GM12878 (cell line): ENCODE measurements around the gene SMOC2. TPM values are rescaled to one million over a fixed set of nuclear protein-coding genes. Genes with fewer than 3 reads are reported as not detected.

Experiments used
- ATAC-seq: fragments of 200-7000 bp; cut with Tn5 transposase; 3 replicates; pipeline ENCODE4 v1.9.1; 2020; ENCODE audit warnings: mild to moderate bottlenecking, moderate library complexity
- BruUV-seq: library from RNA; stranded (reverse); fragments of 400-500 nt; replicated peaks from 2 replicates; lab custom pipeline; 2021; lab: Mats Ljungman, UMichigan
- CTCF ChIA-PET: fragments of 300-600 bp; sonication (Branson Sonifier 250); formaldehyde crosslinking; extraction: SDS; loops from one replicate; lab custom pipeline; 2021; ENCODE audit warnings: inconsistent platforms; lab: Yijun Ruan, JAX
- POLR2A ChIA-PET: fragments of 350-600 bp; formaldehyde crosslinking; extraction: SDS; loops from one replicate; lab custom pipeline; 2021; ENCODE audit warnings: inconsistent platforms; lab: Charles Lee
- RAD21 ChIA-PET: fragments of 300-600 bp; sonication (Branson Sonifier 250); formaldehyde crosslinking; loops from one replicate; lab custom pipeline; 2023; ENCODE audit warnings: antibody characterized with exemption; ENCODE audit not compliant: unreplicated experiment; lab: Charles Lee
- SMC1A ChIA-PET: fragments of 300-600 bp; sonication (Branson Sonifier 250); formaldehyde crosslinking; loops from one replicate; lab custom pipeline; 2023; ENCODE audit not compliant: unreplicated experiment, uncharacterized antibody; lab: Charles Lee
- DNase-seq: peaks from one replicate; pipeline ENCODE4 v3.0.0-alpha.2; 2011; ENCODE audit warnings: low read depth, low spot score
- FAIRE-seq: peaks from 3 replicates; lab custom pipeline; 2011; peaks lifted over from hg19 to GRCh38; lab: Jason Lieb, UNC
- H2AFZ ChIP-seq: 2 replicates; pipeline ENCODE4 v1.6.0; 2011; ENCODE audit warnings: low read depth, low read length, control low read depth; ENCODE audit not compliant: control insufficient read depth
- H3K27ac ChIP-seq: 2 replicates; pipeline ENCODE4 v1.5.1; 2011; ENCODE audit warnings: control low read depth; ENCODE audit not compliant: control insufficient read depth, insufficient read depth
- H3K27me3 ChIP-seq, 2 experiments: replicated peaks in 1 of 2; 2 replicates each; pipeline versions ENCODE4 v1.6.0 to v1.6.1; 2011; ENCODE audit warnings: low read length in 1 of 2; ENCODE audit not compliant: control insufficient read depth in 2 of 2, insufficient read depth in 2 of 2
- H3K36me3 ChIP-seq, 2 experiments: 2 replicates each; pipeline ENCODE4 v1.5.1; 2011; ENCODE audit warnings: low read length in 1 of 2; ENCODE audit not compliant: control insufficient read depth in 2 of 2, insufficient read depth in 2 of 2
- H3K4me1 ChIP-seq: 2 replicates; pipeline ENCODE4 v1.6.1; 2011; ENCODE audit warnings: mild to moderate bottlenecking, low read length, moderate library complexity, mixed read lengths; ENCODE audit not compliant: control insufficient read depth, insufficient read depth
- H3K4me2 ChIP-seq: 2 replicates; pipeline ENCODE4 v1.6.0; 2011; ENCODE audit warnings: control low read depth; ENCODE audit not compliant: control insufficient read depth, insufficient read depth
- H3K4me3 ChIP-seq: fragments of 200-600 bp; sonication (generic); 2 replicates; pipeline ENCODE4 v1.5.1; 2016
- H3K79me2 ChIP-seq: 2 replicates; pipeline ENCODE4 v1.6.0; 2011; ENCODE audit warnings: low read length; ENCODE audit not compliant: control insufficient read depth, insufficient read depth
- H3K9ac ChIP-seq: 2 replicates; pipeline ENCODE4 v1.8.0; 2011; ENCODE audit warnings: low read length, control low read depth, mixed read lengths; ENCODE audit not compliant: control insufficient read depth, insufficient read depth
- H3K9me3 ChIP-seq: replicated peaks from 3 replicates; pipeline ENCODE4 v1.5.1; 2011; ENCODE audit warnings: mild to moderate bottlenecking, low read length; ENCODE audit not compliant: control insufficient read depth, insufficient read depth
- H4K20me1 ChIP-seq: 2 replicates; pipeline ENCODE4 v1.6.0; 2011; ENCODE audit not compliant: control insufficient read depth, insufficient read depth
- CEBPZ ChIP-seq: fragments of 150-350 bp; IDR thresholded peaks from 2 replicates; pipeline ENCODE4 v1.6.1; 2016; ENCODE audit warnings: low read depth, low read length
- CREB1 ChIP-seq: IDR thresholded peaks from 2 replicates; pipeline ENCODE4 v1.6.1; 2012; ENCODE audit warnings: low read depth, mild to moderate bottlenecking, inconsistent platforms
- HDAC6 ChIP-seq: fragments of 200-600 bp; sonication (generic); IDR thresholded peaks from one replicate; pipeline ENCODE4 v1.8.0; 2017; ENCODE audit warnings: antibody characterized with exemption; ENCODE audit not compliant: unreplicated experiment
- MEF2A ChIP-seq: IDR thresholded peaks from 2 replicates; pipeline ENCODE4 v1.6.1; 2011; ENCODE audit warnings: low read depth, mild to moderate bottlenecking, low read length, moderate library complexity; ENCODE audit not compliant: insufficient read depth
- SPI1 ChIP-seq: IDR thresholded peaks from 2 replicates; pipeline ENCODE4 v1.6.1; 2011; ENCODE audit warnings: low read depth, mild to moderate bottlenecking, low read length, moderate library complexity, borderline replicate concordance; ENCODE audit not compliant: insufficient read depth
- ZNF274 ChIP-seq: IDR thresholded peaks from one replicate; pipeline ENCODE4 v1.8.0; 2011; ENCODE audit not compliant: insufficient read length, insufficient read depth
- WGBS: methylation state at CpG from one replicate; pipeline ENCODE4 v1.1.6; 2016; ENCODE audit warnings: low lambda C conversion rate; ENCODE audit not compliant: insufficient replicate concordance, insufficient coverage; ENCODE audit errors: missing lambda C conversion rate; 5-methylcytosine and 5-hydroxymethylcytosine counted together
- in situ Hi-C: fragments of 300-500 bp; cut with MboI; formaldehyde crosslinking; loops from 9 replicates; pipeline ENCODE4 v1.14.3; 2018; ENCODE audit warnings: mixed read lengths
- intact Hi-C: fragments of 100-400 bp; cut with micrococcal nuclease; formaldehyde crosslinking; loops from one replicate; pipeline ENCODE4 v1.14.2; 2022; ENCODE audit not compliant: unreplicated experiment
- polyA plus RNA-seq, 11 experiments: library from polyadenylated mRNA; depleted of rRNA in 4 of 11; unstranded in 6 of 11; stranded (reverse) in 5 of 11; fragments of >200 nt; fragmentation: Nextera tagmentation in 4 of 11; fragmentation: Illumina TruSeq in 1 of 11; extraction: Ambion mirVana in 4 of 11; extraction: Trizol in 1 of 11; gene quantifications; 1 replicate in 1 of 11; 2 replicates in 10 of 11; pipeline versions ENCODE4 v1.2.1 to v1.2.3, GENCODE V29; 2011 to 2016; ENCODE audit warnings: inconsistent platforms in 2 of 11, missing spikeins in 2 of 11, low read depth in 1 of 11
- total RNA-seq, 4 experiments: library from RNA; depleted of rRNA in 3 of 4; stranded (reverse); fragments of >200 nt in 3 of 4; fragmentation: Illumina TruSeq in 1 of 4; extraction: Trizol in 1 of 4; gene quantifications; 2 replicates each; pipeline versions ENCODE4 v1.2.1 to v1.2.3, GENCODE V29; 2013 to 2021

Gene SMOC2
- total and polyA plus RNA-seq, 10 of the 15 experiments (the other 5 are each of a cell fraction or from before 2014, with no cell fraction given), result 0.10 to 0.12 TPM; not detected in 8

GRCh38 chr6:168420084-168420483 is 20.9 kb upstream of the SMOC2 start:
- intact Hi-C loops (no loop called here), in situ Hi-C loops (no loop called here)
- no peaks in the 10 kb centered on the region for H4K20me1 ChIP-seq
- DNase-seq (no peak), ATAC-seq (no peak), FAIRE-seq (no peak)
- ChIA-PET CTCF (no interaction called here), SMC1A (no interaction called here), POLR2A (no interaction called here), RAD21 (no interaction called here)
- no peaks in the 10 kb centered on the region for H3K36me3 ChIP-seq
- H3K79me2 ChIP-seq, result no peaks in the 10 kb centered on the region
- no peaks in the 10 kb centered on the region for H3K27me3 ChIP-seq
- H3K4me3 ChIP-seq, result no peak overlapping the region
- H3K9me3 ChIP-seq, result no peaks in the 10 kb centered on the region
- BruUV-seq, result no TSS peak
- WGBS, result 43% methylated on average over 9 of the region's 9 CpGs
- no peaks in the 10 kb centered on the region for H3K4me1 ChIP-seq
- TF ChIP-seq MEF2A (no peak), CEBPZ (no peak), ZNF274 (no peak), HDAC6 (no peak), CREB1 (no peak), SPI1 (no peak)
- H3K9ac ChIP-seq, result no peak overlapping the region
- no peak overlapping the region for H2AFZ ChIP-seq
- H3K27ac ChIP-seq, result no peak overlapping the region
- H3K4me2 ChIP-seq, result no peak overlapping the region
